AG09319 (cell line): ENCODE data around the gene SIGLEC11.

Experiments
- DNase-seq: peaks from one replicate; pipeline ENCODE4 v3.0.0-alpha.2; 2010; ENCODE audit warnings: low read depth; ENCODE audit errors: extremely low read depth
- CTCF ChIP-seq: IDR thresholded peaks from 2 replicates; pipeline ENCODE4 v1.5.1; 2011; ENCODE audit warnings: low read depth, mild to moderate bottlenecking, inconsistent platforms, low read length, moderate library complexity

SIGLEC11 gene

GRCh38 chr19:49997709-49998108, 36.7 kb upstream of the SIGLEC11 start:
- TF ChIP-seq CTCF = no peak
- DNase-seq = no peak

- no peak for TF ChIP-seq CTCF
- no peak for DNase-seq
Observed at GRCh38 chr19:49988433-49988832, 27.5 kb upstream of the SIGLEC11 start.

- DNase-seq = no peak
Observed at GRCh38 chr19:49988007-49988406, 27.0 kb upstream of the SIGLEC11 start.

GRCh38 chr19:49987159-49987698, 26.3 kb upstream of the SIGLEC11 start:
- no peak for TF ChIP-seq CTCF
- peak; percentile 70 for DNase-seq

More at GRCh38 chr19:49988007-49988406, 27.0 kb upstream of the SIGLEC11 start:
- no peak for TF ChIP-seq CTCF

- no peak for DNase-seq
- no peak for TF ChIP-seq CTCF
Observed at GRCh38 chr19:49986354-49986753, 25.4 kb upstream of the SIGLEC11 start.

GRCh38 chr19:49985871-49986270, 24.9 kb upstream of the SIGLEC11 start:
- no peak for TF ChIP-seq CTCF
- no peak for DNase-seq

GRCh38 chr19:49984491-49984890, 23.5 kb upstream of the SIGLEC11 start:
- TF ChIP-seq CTCF = no peak
- DNase-seq = no peak
